CD4-positive, CD25-positive, alpha-beta regulatory T cell (primary cell): ENCODE results near the gene TNNT3. TPM values are rescaled to one million over a fixed set of nuclear protein-coding genes. Genes with fewer than 3 reads are reported as not detected.

Experiments used
- ATAC-seq, 2 donors: fragments of 150-1000 bp; cut with Tn5 transposase; one replicate each; pipeline ENCODE4 v1.10.0; 2021; ENCODE audit warnings: low read depth in 2 of 2, moderate number of reproducible peaks in 2 of 2, moderate library complexity in 1 of 2
- DNase-seq, 3 donors: peaks; one replicate each; pipeline versions ENCODE4 v3.0.0 to v3.0.0-alpha.2; 2012 to 2022; ENCODE audit warnings: mixed read lengths in 1 of 3
- H3K27ac ChIP-seq: one replicate; pipeline ENCODE4 v1.7.0; 2013; ENCODE audit warnings: mild to moderate bottlenecking, low read length; ENCODE audit not compliant: insufficient read depth, poor library complexity, severe bottlenecking
- H3K27me3 ChIP-seq: one replicate; pipeline ENCODE4 v1.7.0; 2013; ENCODE audit warnings: low read length; ENCODE audit not compliant: control insufficient read depth, insufficient read depth
- H3K36me3 ChIP-seq: one replicate; pipeline ENCODE4 v1.7.0; 2013; ENCODE audit warnings: mild to moderate bottlenecking, low read length, moderate library complexity; ENCODE audit not compliant: control insufficient read depth, insufficient read depth
- H3K4me1 ChIP-seq: 2 replicates; pipeline ENCODE4 v1.7.0; 2013; ENCODE audit warnings: mild to moderate bottlenecking, low read length; ENCODE audit not compliant: insufficient read depth, control insufficient read depth, poor library complexity, severe bottlenecking
- H3K4me3 ChIP-seq: one replicate; pipeline ENCODE4 v1.7.0; 2013; ENCODE audit warnings: low read depth, mild to moderate bottlenecking, low read length, moderate library complexity
- H3K9me3 ChIP-seq, 2 experiments: 1 replicate in 1 of 2; 2 replicates in 1 of 2; pipeline ENCODE4 v1.7.0; 2013; ENCODE audit warnings: low read length in 2 of 2, mild to moderate bottlenecking in 1 of 2, moderate library complexity in 1 of 2; ENCODE audit not compliant: control insufficient read depth in 2 of 2
- H3K27ac Mint-ChIP-seq, 3 donors: one replicate each; pipeline ENCODE4 v1.8.0; 2020 to 2022; ENCODE audit warnings: mild to moderate bottlenecking in 3 of 3, mixed read lengths in 3 of 3, moderate library complexity in 2 of 3
- H3K27me3 Mint-ChIP-seq: one replicate; pipeline ENCODE4 v1.8.0; 2022; ENCODE audit warnings: mild to moderate bottlenecking, mixed read lengths
- H3K36me3 Mint-ChIP-seq: one replicate; pipeline ENCODE4 v1.8.0; 2020; ENCODE audit warnings: mixed read lengths
- H3K4me1 Mint-ChIP-seq, 4 donors: one replicate each; pipeline ENCODE4 v1.8.0; 2020 to 2022; ENCODE audit warnings: mixed read lengths in 4 of 4, mild to moderate bottlenecking in 1 of 4
- H3K4me3 Mint-ChIP-seq, 4 donors: one replicate each; pipeline ENCODE4 v1.8.0; 2020 to 2022; ENCODE audit warnings: mild to moderate bottlenecking in 4 of 4, mixed read lengths in 4 of 4, moderate library complexity in 3 of 4
- H3K9me3 Mint-ChIP-seq, 7 donors: one replicate each; pipeline ENCODE4 v1.8.0; 2020 to 2022; ENCODE audit warnings: mixed read lengths in 7 of 7, mild to moderate bottlenecking in 3 of 7, moderate library complexity in 2 of 7
- polyA plus RNA-seq, 4 donors: library from polyadenylated mRNA; unstranded; fragments of 300-500 nt; fragmentation: Illumina TruSeq; gene quantifications; one replicate each; pipeline ENCODE4 v1.2.3, GENCODE V29; 2021
- total RNA-seq: library from RNA; stranded (reverse); gene quantifications from one replicate; pipeline ENCODE4 v1.2.3, GENCODE V29; 2022

TNNT3 gene
- total and polyA plus RNA-seq, 5 donors from 2014 or later: 1.6 to 19.4 TPM; not detected in 3

- H3K4me3 Mint-ChIP-seq: no peak overlapping the region
- Histone ChIP-seq H3K27ac (no peak overlapping the region), H3K36me3 (no peaks in the 10 kb centered on the region), H3K4me3 (no peak overlapping the region), H3K27me3 (no peaks in the 10 kb centered on the region), H3K9me3 (no peaks in the 10 kb centered on the region), H3K4me1 (no peaks in the 10 kb centered on the region)
- no peak overlapping the region for H3K27ac Mint-ChIP-seq
- H3K36me3 Mint-ChIP-seq: peaks cover 5% of the 10 kb centered on the region
- no peak for ATAC-seq
- peaks cover 0 to 6% (median 4%) of the 10 kb centered on the region in 4 donors for H3K4me1 Mint-ChIP-seq
- no peaks in the 10 kb centered on the region for H3K9me3 Mint-ChIP-seq
- peaks cover 5% of the 10 kb centered on the region for H3K27me3 Mint-ChIP-seq
- DNase-seq: no peak
These were observed 9.0 kb downstream of the TNNT3 start for GRCh38 chr11:1928470-1928890.

- Histone ChIP-seq H3K9me3 (no peaks in the 10 kb centered on the region), H3K36me3 (no peaks in the 10 kb centered on the region), H3K4me1 (no peaks in the 10 kb centered on the region), H3K27ac (no peak overlapping the region), H3K4me3 (no peak overlapping the region), H3K27me3 (no peaks in the 10 kb centered on the region)
- H3K4me3 Mint-ChIP-seq: no peak overlapping the region
- DNase-seq (no peak), ATAC-seq (no peak)
- H3K9me3 Mint-ChIP-seq: no peaks in the 10 kb centered on the region
- peaks cover 0 to 3% (median 2%) of the 10 kb centered on the region in 4 donors for H3K4me1 Mint-ChIP-seq
- H3K36me3 Mint-ChIP-seq: peaks cover 8% of the 10 kb centered on the region
- H3K27me3 Mint-ChIP-seq: peaks cover 10% of the 10 kb centered on the region
- no peak overlapping the region for H3K27ac Mint-ChIP-seq
These were observed 9.5 kb downstream of the TNNT3 start for GRCh38 chr11:1928891-1929541.

DNA sequence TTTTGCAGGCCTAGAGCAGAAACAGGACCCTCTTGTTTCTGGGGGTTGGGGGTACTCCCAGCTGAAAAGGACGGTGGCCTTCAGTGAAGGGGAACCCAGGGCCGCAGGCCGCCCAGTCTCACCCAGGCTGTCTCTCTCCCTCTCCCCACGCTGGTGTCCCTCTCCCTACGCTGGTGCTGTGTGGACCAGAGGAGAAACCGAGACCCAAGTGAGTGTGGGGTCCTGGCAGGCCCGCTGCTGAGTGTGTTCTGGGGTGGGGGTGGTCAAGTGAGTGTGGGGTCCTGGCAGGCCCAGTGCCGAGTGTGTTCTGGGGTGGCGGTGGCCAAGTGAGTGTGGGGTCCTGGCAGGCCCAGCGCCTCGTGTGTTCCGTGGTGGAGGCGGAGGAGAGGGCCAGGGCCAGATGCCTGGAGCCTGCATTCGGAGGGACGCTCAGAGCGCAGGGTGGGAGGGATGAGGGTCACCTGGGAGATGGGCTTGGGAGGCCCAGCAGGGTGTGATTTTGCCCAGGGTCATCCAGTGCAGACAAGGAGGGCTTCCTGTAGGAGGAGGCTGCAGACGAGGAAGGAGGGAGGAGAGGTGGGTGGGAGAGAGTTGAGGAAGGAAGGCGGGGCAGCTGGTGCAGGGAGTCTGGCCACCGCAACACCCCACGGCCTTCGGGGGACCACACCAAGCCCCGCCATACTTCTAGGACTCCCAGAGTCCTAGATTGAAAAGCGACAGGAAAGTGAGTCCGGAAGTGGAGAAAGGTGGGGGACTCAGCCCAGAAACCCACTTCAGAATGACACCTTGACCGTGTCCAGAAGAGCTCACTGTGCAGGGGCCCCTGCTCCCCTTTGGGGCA is 10.3 kb downstream of the TNNT3 start:
- Mint-ChIP-seq H3K4me3 (no peak overlapping the region), H3K27ac (no peak overlapping the region), H3K9me3 (no peaks in the 10 kb centered on the region), H3K36me3 (peaks cover 8% of the 10 kb centered on the region), H3K4me1 (peaks cover 0 to 3% (median 1%) of the 10 kb centered on the region in 4 donors), H3K27me3 (peaks cover 13% of the 10 kb centered on the region)
- no peak overlapping the region for H3K4me3 ChIP-seq
- H3K9me3 ChIP-seq: no peaks in the 10 kb centered on the region
- ATAC-seq: no peak
- no peak for DNase-seq
- no peak overlapping the region for H3K27ac ChIP-seq
- H3K4me1 ChIP-seq: no peaks in the 10 kb centered on the region
- no peaks in the 10 kb centered on the region for H3K36me3 ChIP-seq
- H3K27me3 ChIP-seq: no peaks in the 10 kb centered on the region

- Histone ChIP-seq H3K27me3 (no peaks in the 10 kb centered on the region), H3K36me3 (no peaks in the 10 kb centered on the region), H3K9me3 (no peaks in the 10 kb centered on the region), H3K4me1 (no peaks in the 10 kb centered on the region), H3K27ac (no peak overlapping the region), H3K4me3 (no peak overlapping the region)
- Mint-ChIP-seq H3K27me3 (peaks cover 13% of the 10 kb centered on the region), H3K36me3 (peaks cover 8% of the 10 kb centered on the region), H3K4me3 (no peak overlapping the region), H3K9me3 (no peaks in the 10 kb centered on the region), H3K4me1 (peaks cover 0 to 3% (median 1%) of the 10 kb centered on the region in 4 donors), H3K27ac (no peak overlapping the region)
- DNase-seq: peak in 1 of 3 donors; percentile 0
- no peak for ATAC-seq
These were observed 10.9 kb downstream of the TNNT3 start for GRCh38 chr11:1930462-1930830.

DNA sequence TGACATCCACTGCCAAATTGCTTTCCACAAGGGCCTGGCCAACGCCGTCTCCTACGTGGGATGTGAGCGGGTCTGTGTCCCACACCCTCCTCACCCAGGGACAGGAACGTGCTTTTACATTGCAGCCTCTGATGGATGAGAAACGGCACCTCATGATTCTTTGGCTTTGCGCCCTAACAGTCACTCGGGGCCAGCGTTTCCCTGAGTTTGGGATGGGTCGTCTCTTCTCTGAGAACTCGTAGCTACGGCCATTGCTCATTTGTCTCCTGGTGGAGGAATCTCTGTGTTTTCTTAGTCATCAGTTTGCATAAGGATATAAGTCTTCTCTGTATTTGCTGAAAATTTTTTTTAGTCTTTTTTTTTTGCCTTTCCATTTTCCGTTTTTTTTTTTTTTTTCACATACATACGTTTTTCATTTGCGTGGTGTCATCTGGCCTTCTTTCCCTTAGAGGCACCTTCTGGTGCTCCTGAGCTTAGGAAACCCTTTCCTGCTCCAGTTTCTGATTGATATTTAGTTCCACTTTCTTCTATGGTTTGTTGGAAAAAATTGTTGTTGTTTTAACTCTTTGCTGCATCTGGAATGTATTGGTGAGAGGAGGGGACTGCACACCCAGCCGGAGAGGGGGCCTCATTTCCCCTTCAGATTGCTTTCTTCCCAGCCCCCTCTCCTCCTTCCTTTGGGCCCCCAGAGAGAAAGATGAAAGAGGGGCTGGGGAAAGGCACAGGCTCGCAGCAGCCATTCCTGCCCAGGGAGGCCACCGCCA is 12.0 kb downstream of the TNNT3 start:
- H3K9me3 Mint-ChIP-seq: no peaks in the 10 kb centered on the region
- H3K9me3 ChIP-seq: no peaks in the 10 kb centered on the region
- no peak for DNase-seq
- ATAC-seq: no peak
- peaks cover 13% of the 10 kb centered on the region for H3K27me3 Mint-ChIP-seq
- H3K4me1 ChIP-seq: no peaks in the 10 kb centered on the region
- peaks cover 8% of the 10 kb centered on the region for H3K36me3 Mint-ChIP-seq
- H3K4me3 Mint-ChIP-seq: no peak overlapping the region
- H3K4me1 Mint-ChIP-seq: peaks cover 0 to 3% (median 1%) of the 10 kb centered on the region in 4 donors
- no peak overlapping the region for H3K27ac Mint-ChIP-seq
- H3K27me3 ChIP-seq: no peaks in the 10 kb centered on the region
- H3K27ac ChIP-seq: no peak overlapping the region
- no peak overlapping the region for H3K4me3 ChIP-seq
- H3K36me3 ChIP-seq: no peaks in the 10 kb centered on the region

- H3K27ac Mint-ChIP-seq: no peak overlapping the region
- H3K4me3 ChIP-seq: no peak overlapping the region
- no peak overlapping the region for H3K27ac ChIP-seq
- peak in 1 of 3 donors; percentile 0 for DNase-seq
- H3K36me3 Mint-ChIP-seq: peaks cover 8% of the 10 kb centered on the region
- H3K4me1 Mint-ChIP-seq: peaks cover 0 to 3% (median 1%) of the 10 kb centered on the region in 4 donors
- H3K27me3 Mint-ChIP-seq: peaks cover 13% of the 10 kb centered on the region
- H3K36me3 ChIP-seq: no peaks in the 10 kb centered on the region
- H3K4me1 ChIP-seq: no peaks in the 10 kb centered on the region
- H3K9me3 ChIP-seq: no peaks in the 10 kb centered on the region
- ATAC-seq: no peak
- H3K27me3 ChIP-seq: no peaks in the 10 kb centered on the region
- H3K9me3 Mint-ChIP-seq: no peaks in the 10 kb centered on the region
- H3K4me3 Mint-ChIP-seq: no peak overlapping the region
These were observed 12.6 kb downstream of the TNNT3 start for GRCh38 chr11:1932105-1932480.

DNA sequence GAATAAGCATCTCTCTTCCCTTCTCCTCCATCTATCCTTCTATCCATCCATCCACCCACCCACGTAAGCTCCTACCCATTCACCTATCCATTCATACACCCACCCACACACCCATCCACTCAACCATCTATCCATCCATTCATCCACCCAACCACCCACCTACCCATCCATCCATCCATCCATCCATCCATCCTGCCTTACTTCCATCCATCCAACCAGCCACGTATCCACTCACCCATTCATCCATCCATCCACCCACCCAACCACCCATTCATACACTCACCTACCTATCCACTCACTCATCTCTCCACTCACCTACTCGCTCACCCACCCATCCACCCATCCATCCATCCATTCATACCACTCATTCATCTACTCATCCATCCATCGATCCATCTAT is 13.2 kb downstream of the TNNT3 start:
- no peak overlapping the region for H3K4me3 ChIP-seq
- H3K4me1 Mint-ChIP-seq: peaks cover 0 to 3% (median 1%) of the 10 kb centered on the region in 4 donors
- H3K4me1 ChIP-seq: no peaks in the 10 kb centered on the region
- H3K36me3 ChIP-seq: no peaks in the 10 kb centered on the region
- ATAC-seq (no peak), DNase-seq (no peak)
- no peaks in the 10 kb centered on the region for H3K9me3 Mint-ChIP-seq
- peaks cover 8% of the 10 kb centered on the region for H3K36me3 Mint-ChIP-seq
- no peaks in the 10 kb centered on the region for H3K27me3 ChIP-seq
- H3K27ac Mint-ChIP-seq: no peak overlapping the region
- H3K27ac ChIP-seq: no peak overlapping the region
- peaks cover 13% of the 10 kb centered on the region for H3K27me3 Mint-ChIP-seq
- no peaks in the 10 kb centered on the region for H3K9me3 ChIP-seq
- H3K4me3 Mint-ChIP-seq: no peak overlapping the region
